Activated CD4-positive, alpha-beta T cell treated with anti-CD3 and anti-CD28 coated beads for 24 hours (primary cell): ENCODE measurements around the gene FOXK1.
"Not testable (repeated sequence)": the region's sequence is repeated elsewhere in the genome, so short reads cannot be mapped to it uniquely, and the experiment has no call there.

Experiments
- DNase-seq, 2 donors: peaks; one replicate each; pipeline ENCODE4 v3.0.0-alpha.2; 2020; ENCODE audit warnings: low read depth in 2 of 2

The FOXK1 gene

GRCh38 chr7:4681886-4682620 is at the start of gene FOXK1:
TSS of gene FOXK1 (plus strand) at chr7:4682295. CDS start at chr7:4682309, 14 bp downstream.
- peak; percentile 60 to 77 for DNase-seq

- peak in 1 of 2 donors; percentile 10 for DNase-seq
Observed at GRCh38 chr7:4633012-4633411, 49.1 kb upstream of the FOXK1 start.

DNA sequence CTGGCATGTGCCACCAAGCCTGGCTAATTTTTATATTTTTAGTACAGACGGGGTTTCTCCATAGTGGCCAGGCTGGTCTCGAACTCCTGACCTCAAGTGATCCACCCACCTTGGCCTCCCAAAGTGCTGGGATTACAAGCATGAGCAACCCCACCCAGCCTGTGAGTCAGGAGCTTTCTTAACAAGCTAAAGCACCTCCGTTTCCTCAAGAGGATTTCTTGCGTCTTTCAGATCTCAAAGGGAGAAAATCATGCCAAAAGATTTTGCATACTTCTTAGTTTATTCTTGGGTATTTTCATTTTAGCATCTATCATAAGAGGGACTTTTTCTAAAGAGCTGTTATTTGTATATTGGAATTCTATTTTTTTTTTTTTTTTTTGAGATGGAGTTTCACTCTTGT is 47.9 kb upstream of the FOXK1 start:
- no peak for DNase-seq

DNA sequence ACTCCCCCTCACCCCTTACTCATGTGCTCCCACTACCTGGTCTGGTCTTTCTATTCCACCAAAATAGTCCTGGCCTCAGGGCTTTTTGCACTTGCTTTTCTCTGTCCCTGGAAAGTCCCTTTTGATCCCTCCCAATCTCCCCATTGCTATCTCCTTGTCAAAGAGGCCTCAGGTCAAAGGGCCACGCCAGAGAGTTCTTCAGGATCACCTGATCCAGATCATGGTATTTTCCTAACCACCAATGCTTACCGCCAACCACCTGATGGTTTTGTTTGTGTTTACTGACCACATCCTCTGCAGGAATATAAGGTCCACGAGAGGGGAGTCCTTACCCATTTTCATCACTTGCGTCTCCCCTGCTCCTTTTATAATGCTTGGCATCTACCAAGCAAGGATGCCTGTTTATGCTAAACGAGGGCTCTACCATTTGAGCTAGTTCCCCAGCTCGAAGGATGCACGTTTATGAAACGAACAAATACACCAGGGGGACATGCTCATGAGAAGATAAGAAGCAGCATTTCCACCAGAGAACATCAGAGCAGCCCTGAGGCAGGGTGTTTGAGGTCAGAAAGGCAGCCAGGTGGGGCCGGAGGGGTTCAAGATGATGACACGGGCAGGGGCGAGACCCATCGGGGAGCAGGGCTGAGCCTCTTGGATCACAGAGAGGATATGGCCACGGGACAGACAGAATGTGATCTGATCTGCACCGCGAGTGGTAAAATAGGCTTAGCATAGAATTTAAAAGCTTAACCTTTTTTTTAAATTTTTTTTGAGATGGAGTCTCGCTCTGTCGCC is 43.1 kb upstream of the FOXK1 start:
- no peak for DNase-seq

- no peak for DNase-seq
Observed at GRCh38 chr7:4641091-4641666, 40.9 kb upstream of the FOXK1 start.

GRCh38 chr7:4641667-4642467 is 40.2 kb upstream of the FOXK1 start:
- peak; percentile 93 to 94 for DNase-seq

DNA sequence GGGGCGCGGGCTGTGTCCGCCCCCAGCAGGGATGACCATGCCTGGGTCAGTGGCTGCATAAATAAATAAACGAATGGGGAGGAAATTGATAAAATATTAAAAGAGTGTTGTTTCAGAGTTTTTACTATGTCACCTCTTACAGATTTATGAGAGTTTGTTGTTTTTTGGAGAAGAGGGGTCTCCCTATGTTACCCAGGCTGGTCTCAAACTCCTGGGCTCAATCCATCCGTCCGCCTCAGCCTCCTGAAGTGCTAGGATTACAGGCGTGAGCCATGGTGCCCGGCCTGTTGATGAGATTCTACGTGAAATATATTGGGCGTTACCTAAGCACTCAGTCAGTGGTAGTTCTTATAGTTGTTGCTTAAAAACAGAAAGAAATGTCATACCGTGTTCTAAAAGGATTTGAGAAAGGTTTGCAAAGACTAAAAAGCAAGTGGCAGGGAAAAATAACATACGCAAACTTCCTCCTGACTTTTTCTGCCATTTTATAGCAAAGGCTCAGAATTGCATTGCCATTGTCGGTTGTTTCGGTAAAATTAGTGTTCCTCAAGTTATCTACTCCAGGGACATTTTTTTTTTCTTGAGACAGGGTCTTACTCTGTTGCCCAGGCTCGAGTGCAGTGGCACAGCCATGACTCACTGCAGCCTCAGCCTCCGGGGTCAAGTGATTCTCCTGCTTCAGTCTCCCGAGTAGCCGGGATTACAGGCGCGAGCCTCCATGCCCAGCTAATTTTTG is 39.5 kb upstream of the FOXK1 start:
- DNase-seq: no peak

DNA sequence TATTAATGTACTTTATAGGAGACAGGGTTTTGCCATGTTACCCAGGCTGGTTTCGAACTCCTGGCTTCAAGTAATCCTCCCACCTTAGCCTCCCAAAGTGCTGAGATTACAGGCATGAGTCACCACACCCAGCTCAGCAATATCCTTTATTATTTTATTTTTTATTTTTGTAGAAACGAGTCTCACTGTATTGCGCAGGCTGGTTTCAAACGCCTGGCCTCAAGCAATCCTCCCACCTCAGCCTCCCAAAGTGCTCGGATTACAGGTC is 39.0 kb upstream of the FOXK1 start:
- not testable (repeated sequence) for DNase-seq

DNA sequence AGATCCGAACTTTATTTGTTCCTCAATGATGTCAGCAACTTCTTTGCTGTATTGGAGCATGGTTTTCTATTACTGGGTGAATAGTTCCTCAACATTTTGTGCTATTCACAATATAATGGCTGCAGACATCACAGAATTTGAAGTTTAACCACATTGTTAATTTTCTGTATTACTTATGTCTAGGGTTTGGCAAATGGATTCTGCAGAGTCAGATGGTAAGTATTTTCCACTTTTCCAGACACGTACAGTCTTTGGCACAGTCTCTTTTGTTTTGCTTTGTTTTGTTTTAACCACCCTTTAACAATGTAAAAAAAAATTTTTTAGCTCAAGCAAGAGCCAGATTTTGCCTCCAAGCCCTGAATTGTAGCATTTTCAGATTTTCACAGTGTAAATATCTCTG is 36.8 kb upstream of the FOXK1 start:
- no peak for DNase-seq

GRCh38 chr7:4648111-4648510 is 34.0 kb upstream of the FOXK1 start:
- no peak for DNase-seq

- no peak for DNase-seq
Observed at GRCh38 chr7:4650433-4651047, 31.6 kb upstream of the FOXK1 start.

DNA sequence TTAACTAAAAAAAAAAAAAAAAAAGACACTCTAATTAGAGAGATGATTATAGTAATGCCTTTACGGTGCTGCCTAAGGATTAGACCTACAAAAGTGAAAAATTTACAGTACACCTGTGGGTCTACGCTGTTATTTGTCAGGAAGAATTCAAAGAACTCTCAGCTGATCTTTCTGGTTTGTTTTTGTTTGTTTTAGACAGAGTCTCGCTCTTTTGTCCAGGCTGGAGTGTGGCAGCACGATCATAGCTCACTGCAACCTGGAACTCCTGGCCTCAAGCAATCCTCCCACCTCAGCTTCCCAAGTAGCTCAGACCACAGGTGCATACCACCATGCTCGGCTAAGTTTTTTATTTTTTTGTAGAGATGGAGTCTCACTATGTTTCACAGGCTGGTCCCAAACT is 28.3 kb upstream of the FOXK1 start:
- DNase-seq: no peak

DNA sequence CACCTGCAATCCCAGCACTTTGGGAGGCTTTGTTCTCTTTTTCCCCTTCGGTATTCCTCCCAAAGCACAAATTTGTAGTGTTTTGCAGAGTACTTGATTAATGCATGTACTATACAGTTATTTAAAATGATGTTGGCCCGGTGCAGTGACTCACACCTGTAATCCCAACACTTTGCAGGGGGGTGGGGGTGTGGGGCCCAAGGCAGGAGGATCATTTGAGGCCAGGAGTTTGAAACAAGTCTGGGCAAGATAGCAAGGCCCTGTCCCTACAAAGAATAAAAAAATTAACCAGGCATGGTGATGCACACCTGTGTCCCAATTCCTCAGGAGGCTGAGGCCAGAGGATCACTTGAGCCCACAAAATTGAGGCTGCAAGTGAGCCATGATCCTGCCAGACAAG is 26.8 kb upstream of the FOXK1 start:
- DNase-seq: no peak

DNA sequence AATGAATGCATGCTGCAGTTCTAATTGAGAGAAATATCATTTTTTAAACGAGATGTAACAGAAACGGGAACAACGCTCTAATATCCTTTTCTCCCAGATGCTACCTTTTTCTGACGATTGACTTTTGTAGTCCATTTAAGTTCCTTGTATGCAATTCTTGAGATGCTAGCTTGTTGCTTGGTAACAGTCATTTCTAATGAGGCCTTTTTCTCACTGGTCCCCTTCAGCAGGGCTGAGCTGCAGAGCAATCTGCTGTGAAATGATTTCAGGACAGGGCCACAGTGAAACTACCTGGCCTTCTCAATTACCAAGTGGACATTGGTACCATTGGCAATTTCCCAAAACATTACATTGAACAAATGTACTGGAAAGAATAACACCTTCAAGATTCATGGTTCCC is 26.2 kb upstream of the FOXK1 start:
- DNase-seq: no peak

DNA sequence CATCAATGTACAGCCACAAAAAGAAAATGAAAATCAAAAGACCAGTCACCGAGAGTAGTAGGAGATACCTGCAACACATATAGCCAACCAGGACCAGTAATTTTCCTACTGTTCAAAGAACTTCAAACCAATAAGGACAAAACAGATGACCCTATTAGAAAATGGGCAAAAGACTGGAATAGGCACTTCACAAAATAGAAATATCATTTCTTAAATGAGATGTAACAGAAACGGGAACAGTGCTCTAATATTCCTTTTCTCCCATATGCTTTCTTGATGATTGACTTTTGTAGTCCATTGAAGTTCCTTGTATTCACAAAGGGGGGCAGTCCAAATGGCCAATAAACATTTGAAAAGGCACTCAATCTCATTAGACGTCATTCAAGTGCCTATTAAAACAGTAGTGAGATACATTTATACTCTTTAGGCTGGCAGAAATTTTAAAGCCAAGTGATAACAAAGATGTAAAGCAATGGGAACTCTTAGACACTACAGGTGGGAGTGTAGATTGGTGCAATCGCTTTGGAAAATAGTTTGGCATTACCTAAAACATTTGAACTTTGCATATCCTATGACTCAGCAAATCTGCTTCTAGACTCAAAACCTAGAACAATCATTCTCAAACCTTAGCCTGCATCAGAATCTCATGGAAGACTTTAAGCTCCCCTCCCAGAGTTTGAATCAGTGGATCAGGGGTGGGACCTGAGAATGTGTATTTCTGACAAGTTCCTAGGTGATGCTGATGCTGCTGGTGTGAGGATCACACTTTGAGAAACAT is 24.3 kb upstream of the FOXK1 start:
- no peak for DNase-seq

- no peak for DNase-seq
Observed at GRCh38 chr7:4659551-4660286, 22.4 kb upstream of the FOXK1 start.

GRCh38 chr7:4661871-4662270 is 20.2 kb upstream of the FOXK1 start:
- DNase-seq: no peak

GRCh38 chr7:4663239-4664018 is 18.7 kb upstream of the FOXK1 start:
- DNase-seq: no peak

DNA sequence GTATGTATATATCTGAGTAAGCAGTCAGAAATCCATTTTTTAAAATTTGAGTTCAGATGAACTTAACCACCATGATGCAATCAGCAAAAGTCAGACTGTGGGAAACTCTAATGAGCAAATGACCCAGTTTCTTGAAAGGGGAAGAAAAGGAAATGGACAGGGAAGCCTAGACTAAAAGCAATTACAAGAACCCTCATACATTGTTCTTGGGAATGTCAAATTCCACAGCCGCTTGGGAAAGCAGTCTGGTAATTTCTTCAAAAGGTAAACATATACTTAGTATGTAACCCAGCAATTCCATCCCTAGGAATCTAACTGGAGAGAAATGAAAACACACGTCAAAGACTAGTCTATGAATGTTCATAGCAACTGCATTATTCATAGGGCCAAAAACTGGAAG is 16.4 kb upstream of the FOXK1 start:
- no peak for DNase-seq
